GM19099 (cell line): ENCODE measurements around the gene WDFY4.

ENCODE experiments used
- POLR2A ChIP-seq: IDR thresholded peaks from 3 replicates; pipeline ENCODE4 v1.6.1; 2011; ENCODE audit warnings: low read depth; ENCODE audit not compliant: insufficient read length; ENCODE audit errors: extremely low read depth

WDFY4 gene

DNA sequence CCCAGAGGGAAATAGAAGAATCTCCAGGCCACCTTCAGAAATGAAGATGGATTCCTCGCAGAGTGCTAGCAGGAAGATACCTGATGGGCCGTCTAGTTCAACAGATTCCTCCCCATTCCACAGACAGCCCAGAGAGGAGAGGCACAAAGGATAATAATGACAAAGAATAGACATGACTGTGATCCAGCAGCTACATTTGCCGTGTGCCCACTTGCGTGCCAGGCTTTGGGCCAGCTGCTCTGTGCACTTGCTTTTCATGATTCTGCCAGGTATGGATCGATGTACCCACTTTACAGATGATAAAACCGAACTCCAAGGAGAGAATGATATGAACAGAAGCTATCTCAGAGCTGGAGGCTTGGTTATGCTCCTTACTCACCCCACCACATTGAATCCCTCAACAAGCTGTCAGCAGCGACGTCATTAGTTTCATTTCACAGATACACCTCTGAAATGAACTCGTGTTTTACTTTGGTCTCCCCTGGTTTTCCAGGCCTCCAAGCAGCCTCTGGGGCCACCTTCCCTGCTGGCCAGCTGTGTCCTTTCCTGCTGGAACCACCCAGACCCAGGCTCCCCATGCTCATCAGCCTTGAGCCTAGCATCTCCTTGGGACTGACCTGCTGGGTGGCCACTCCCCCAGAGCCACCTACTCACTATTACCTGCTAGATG is 11.9 kb upstream of the WDFY4 start:
- TF ChIP-seq POLR2A, result peak; percentile 0

DNA sequence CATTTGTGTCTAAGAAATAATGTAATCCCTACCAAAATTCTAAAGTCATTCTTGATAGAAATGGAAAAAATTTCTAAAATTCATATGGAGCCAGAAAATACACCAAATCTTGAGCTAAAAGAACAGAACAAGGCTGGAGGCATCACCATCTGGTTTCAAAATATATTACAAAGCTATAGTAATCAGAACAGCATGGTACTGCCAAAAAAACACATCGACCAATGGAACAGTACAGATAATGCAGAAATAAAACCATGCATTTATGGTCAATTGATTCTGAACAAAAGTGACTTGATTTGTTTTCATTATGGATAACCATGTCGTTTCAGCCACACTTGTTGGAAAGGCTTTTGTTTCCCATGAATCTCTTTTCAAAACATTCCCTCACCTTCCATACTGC is 7.0 kb upstream of the WDFY4 start:
- TF ChIP-seq POLR2A, result no peak

DNA sequence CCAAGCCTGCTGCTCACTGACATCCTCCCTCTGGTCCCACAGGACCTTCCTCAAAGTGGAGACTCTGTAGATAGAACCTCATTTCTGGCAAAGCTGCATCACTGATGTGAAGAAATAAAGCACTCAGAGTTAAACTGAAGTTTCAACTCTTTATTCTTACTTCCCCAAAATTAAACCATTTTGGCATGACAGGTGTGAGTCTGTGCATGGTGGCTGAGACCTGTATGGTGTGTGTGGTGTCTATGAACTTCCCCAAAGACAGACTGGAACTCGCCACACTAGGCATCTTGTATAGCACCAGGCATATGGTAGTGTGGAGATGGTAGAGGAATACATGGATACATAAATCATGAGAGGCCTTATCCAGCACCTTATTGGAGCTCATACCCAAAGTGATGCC is 6.6 kb upstream of the WDFY4 start:
- TF ChIP-seq POLR2A, result no peak

DNA sequence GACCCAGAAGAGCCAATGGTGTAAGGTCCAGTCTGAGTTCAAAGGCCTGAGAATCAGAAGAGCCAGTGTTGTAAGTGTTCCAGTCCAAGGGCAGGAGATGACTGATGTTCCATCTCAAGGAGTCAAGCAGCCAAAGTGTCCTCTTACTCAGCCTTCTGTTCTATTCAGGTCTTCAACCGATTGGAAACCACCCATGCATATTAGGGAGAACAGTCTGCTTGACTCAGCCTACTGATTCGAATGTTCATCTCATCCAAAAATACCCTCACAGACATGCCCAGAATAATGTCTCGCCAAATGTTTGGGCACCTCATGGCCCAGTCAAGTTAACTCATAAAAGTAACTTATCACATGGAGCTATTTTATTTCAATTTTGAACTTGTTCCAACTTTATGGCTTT is 2.9 kb upstream of the WDFY4 start:
- TF ChIP-seq POLR2A, result no peak

DNA sequence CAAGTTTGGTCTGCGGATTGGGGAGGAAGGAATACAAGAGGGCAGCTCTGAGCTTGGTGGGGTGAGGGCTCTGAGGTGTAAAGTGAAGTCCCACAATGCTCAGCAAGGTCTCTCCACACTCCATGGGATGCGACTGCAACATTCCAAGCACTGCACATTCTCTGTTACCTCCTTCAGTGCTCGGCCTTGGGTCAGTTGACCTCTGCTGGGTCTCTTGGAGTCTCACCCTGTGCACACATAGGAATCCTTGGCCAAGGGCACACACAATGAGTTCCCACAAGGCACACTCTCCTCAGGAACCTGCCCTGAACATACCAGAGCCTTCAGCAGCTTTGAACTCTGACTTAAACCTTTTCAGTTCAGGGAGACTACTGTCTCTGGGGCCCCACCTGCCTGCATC is 2.4 kb upstream of the WDFY4 start:
- TF ChIP-seq POLR2A, result no peak

DNA sequence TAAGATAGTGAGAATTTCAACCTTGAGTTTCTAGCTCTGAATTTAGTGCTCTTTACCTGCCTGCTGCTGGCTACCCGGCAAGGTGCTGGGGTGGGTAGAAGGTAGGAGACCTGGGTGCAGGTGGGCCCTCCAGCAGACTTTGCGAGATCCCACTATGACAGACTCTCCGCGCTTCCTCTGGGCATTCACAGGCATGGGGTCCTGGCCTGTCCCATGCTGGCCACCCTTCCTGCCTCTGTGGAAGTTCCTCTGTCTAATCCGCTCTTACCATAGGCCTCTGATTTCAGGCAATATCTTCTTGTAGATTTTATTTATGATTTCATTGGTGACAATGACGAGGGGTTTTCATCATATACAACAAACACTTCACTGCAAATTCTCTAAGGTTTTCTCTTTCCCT is 1.2 kb upstream of the WDFY4 start:
- TF ChIP-seq POLR2A, result no peak

DNA sequence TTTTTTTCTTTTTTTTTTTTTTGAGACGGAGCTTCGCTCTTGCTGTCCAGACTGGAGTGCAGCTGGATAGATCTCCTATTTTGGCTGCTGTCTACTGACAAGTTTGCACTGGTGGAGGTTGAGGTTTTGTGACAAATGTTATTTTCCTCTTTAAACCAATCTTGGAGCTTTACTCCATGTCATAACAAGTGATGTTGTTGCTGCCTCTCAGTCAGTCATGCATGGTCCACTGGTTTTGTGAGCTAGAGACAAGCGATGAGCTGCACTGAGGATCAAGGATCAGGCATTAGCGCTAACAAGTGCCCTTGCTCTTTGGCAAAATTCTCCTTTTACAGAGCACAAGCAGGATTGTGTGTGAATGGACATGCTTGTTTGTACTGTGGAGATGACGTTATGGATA is 805 bp upstream of the WDFY4 start:
- peak; percentile 20 for TF ChIP-seq POLR2A

GRCh38 chr10:48684463-48684791 is 246 bp upstream of the WDFY4 start:
- TF ChIP-seq POLR2A, result no peak

GRCh38 chr10:48685731-48686130 is 1.1 kb downstream of the WDFY4 start:
- TF ChIP-seq POLR2A, result no peak

DNA sequence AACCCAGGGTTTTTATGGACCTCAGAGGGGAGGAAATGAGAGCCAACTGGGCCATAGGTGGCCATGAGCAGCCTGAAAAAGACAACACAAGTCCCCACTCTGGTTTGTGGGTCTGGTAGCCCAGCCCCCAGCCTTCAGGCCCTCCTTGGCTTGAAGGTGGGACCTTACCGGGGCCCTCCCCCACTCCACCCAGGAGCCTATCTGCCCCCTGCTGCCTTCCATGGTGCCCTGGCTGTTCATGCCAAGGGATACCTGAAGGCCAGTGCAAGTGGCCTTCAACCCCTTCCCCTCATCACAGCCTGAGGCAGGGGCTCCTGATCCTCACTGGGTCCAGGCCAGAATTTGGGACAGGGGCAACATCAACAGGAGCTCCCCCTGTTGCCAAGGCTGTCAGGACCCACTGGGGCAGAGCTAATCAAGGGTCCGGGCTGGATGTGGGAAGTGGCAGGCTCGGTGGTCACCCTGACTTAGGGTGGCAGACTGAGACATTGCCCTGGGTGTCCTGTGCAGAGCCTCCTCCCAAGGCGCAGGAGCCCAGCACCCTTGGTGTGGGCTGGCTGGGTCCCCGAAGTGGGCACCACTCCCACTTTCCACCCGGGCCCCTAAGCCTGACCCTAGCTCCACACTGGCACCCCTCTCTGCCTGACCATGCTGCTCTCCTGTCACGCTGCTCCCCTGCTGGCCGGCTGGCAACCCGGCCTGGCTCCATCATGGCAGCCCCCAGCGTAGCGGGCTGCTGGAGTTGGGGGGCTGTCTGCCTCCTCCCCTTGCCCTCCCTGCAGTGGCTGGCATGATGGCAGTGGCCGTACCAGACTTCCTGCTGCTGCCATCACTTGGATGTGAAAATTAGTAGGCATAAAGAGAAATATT is 6.4 kb downstream of the WDFY4 start:
- TF ChIP-seq POLR2A, result no peak

DNA sequence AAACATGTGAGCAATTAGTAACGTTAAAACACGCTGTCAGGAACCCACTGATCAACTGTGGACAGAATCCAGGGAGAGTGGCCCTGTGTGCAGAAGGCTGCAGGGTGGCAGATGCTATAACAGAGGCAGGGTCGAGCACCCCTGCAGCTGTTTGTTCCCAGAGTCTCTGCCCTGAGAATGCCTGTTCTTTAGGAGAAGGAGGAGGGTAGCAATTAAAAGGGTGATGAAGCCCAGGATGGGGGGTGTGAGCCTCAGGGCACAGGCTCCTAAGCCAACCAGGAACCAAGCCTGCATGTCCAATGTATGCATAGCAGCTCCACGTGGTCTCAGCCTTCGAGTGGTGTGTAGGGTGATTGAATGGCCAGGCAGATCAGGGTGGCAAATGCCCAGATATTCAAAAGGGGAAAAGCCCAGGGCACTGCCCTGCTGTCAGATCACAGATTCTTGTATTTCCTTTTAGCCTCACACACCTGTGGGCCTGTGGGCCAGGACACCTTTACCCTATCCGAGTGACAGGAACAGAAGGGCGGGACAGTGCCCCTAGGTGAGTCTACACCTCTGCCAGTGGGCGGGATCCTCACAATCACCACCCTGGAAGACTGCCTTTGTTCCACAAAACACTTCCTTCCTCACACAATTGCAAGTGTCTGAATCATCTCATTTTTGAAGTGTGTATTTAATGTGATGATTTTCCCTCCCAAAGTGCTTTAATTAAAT is 7.3 kb downstream of the WDFY4 start:
- no peak for TF ChIP-seq POLR2A

GRCh38 chr10:48692748-48693147 is 8.1 kb downstream of the WDFY4 start:
- no peak for TF ChIP-seq POLR2A

DNA sequence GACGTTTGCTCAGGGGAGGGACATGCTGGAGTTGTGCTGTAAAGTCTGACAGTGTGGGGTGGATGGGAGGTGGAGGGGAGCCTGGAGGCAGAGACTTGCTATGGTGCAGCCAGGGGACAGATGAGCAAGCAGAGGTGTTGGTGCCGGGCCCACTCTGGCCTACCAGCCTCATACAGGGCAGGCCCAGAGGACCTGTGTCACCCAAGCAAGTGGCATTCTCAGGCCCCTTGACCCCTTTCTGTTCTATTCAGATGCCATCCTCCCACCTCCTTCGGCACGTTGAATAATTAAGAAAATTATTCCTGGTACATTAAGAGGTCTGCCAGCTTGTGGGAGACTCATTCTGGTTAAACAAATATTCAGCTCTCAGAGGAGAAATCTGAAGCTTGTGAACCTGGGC is 8.5 kb downstream of the WDFY4 start:
- TF ChIP-seq POLR2A, result no peak

DNA sequence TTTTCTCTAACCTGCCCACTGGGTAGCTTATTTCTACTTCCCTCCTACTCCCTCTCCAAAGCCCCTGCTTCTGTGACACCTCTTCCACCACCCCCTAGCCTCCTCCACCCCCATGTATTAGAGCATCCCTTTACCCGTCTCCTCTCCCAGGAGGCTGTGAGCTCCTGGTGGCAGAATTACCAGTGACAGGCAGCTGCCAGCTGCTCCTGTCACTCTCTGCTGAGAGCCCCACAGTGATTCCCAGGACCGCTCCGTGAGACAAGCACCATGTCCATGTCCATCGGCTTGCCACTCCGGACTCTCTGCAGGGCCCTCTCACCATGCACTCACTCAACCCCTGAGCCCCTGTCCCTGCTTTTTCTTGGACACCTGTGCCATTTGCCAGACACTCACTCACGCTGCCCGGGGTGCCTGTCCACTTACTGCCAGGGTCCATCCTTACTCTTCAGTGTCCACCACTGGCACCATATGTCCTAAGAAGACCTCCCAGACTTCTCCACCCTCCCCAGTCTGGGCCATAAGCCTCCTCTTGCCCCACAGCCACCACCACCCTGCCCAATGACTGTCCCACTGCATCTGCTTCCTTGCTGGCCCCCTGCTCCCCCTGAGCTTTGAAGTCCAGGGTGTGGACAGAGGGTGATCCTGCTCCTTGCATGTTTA is 9.8 kb downstream of the WDFY4 start:
- no peak for TF ChIP-seq POLR2A
